HCT116 (cell line): ENCODE results near the gene NDUFS6. TPM values are rescaled to one million over a fixed set of nuclear protein-coding genes. Genes with fewer than 3 reads are reported as not detected.

Source experiments
- ATAC-seq: fragments of 200-7000 bp; cut with Tn5 transposase; 2 replicates; pipeline ENCODE4 v1.9.1; 2020; ENCODE audit warnings: mild to moderate bottlenecking, moderate library complexity
- BruUV-seq: library from RNA; stranded (reverse); fragments of 400-500 nt; replicated peaks from 2 replicates; lab custom pipeline; 2021; lab: Mats Ljungman, UMichigan
- CTCF ChIA-PET: fragments of 300-600 bp; sonication (Branson Sonifier 250); formaldehyde crosslinking; loops from one replicate; lab custom pipeline; 2021; ENCODE audit warnings: antibody characterized with exemption; lab: Charles Lee
- POLR2A ChIA-PET: fragments of 300-600, 350-600 bp; sonication (Branson Sonifier 250); formaldehyde crosslinking; loops from one replicate; lab custom pipeline; 2021; ENCODE audit warnings: antibody characterized with exemption; lab: Charles Lee
- RAD21 ChIA-PET, 2 experiments: fragments of 300-600 bp; sonication (Branson Sonifier 250); formaldehyde crosslinking; loops; one replicate each; lab custom pipeline; 2023; ENCODE audit warnings: low total read pairs in 2 of 2; ENCODE audit not compliant: uncharacterized antibody in 2 of 2, unreplicated experiment in 2 of 2, low non-redundant PET in 1 of 2; lab: Charles Lee
- DNase-seq: peaks from one replicate; pipeline ENCODE4 v3.0.0-alpha.2; 2010; ENCODE audit warnings: low read depth, low spot score
- H2AFZ ChIP-seq: fragments of 200-600 bp; shearing (Covaris generic), sonication (generic); 2 replicates; pipeline ENCODE4 v1.6.1; 2017; ENCODE audit warnings: low read depth, mixed run types, mixed read lengths, antibody characterized with exemption, low read length; ENCODE audit not compliant: poor library complexity, severe bottlenecking
- H3K27ac ChIP-seq: 2 replicates; pipeline ENCODE4 v1.5.1; 2012; ENCODE audit warnings: low read depth, low read length
- H3K27me3 ChIP-seq: fragments of 200-600 bp; sonication (generic); 2 replicates; pipeline ENCODE4 v1.6.1; 2016; ENCODE audit warnings: mixed run types, low read length, mixed read lengths; ENCODE audit not compliant: insufficient read depth
- H3K36me3 ChIP-seq, 2 experiments: fragments of 200-500 bp in 1 of 2; fragments of 200-600 bp in 1 of 2; sonication (Bioruptor generic) in 1 of 2; sonication (generic) in 1 of 2; 2 replicates each; pipeline versions ENCODE4 v1.5.1 to v1.6.1; 2014 to 2016; ENCODE audit warnings: low read length in 2 of 2, inconsistent platforms in 1 of 2, mixed read lengths in 1 of 2, mixed run types in 1 of 2; ENCODE audit not compliant: insufficient read depth in 2 of 2, control insufficient read depth in 1 of 2
- H3K4me1 ChIP-seq, 2 experiments: fragments of 200-600 bp in 1 of 2; sonication (generic) in 1 of 2; 2 replicates each; pipeline versions ENCODE4 v1.5.1 to v1.6.1; 2012 to 2017; ENCODE audit warnings: low read length in 2 of 2, inconsistent platforms in 1 of 2, mild to moderate bottlenecking in 1 of 2, mixed read lengths in 1 of 2, mixed run types in 1 of 2, moderate library complexity in 1 of 2; ENCODE audit not compliant: insufficient read depth in 2 of 2, control insufficient read depth in 1 of 2
- H3K4me2 ChIP-seq: fragments of 200-600 bp; sonication (generic); 2 replicates; pipeline ENCODE4 v1.6.1; 2017; ENCODE audit warnings: mixed run types, low read length, mixed read lengths
- H3K4me3 ChIP-seq, 2 experiments: fragments of 200-600 bp in 1 of 2; sonication (generic) in 1 of 2; replicated peaks in 1 of 2; 2 replicates each; pipeline ENCODE4 v1.5.1; 2011 to 2016; ENCODE audit warnings: low read length in 2 of 2, control low read depth in 1 of 2, low read depth in 1 of 2, mild to moderate bottlenecking in 1 of 2, mixed read lengths in 1 of 2, mixed run types in 1 of 2
- H3K79me2 ChIP-seq: fragments of 200-600 bp; sonication (generic); 2 replicates; pipeline ENCODE4 v1.6.1; 2017; ENCODE audit warnings: mild to moderate bottlenecking, mixed run types, low read length, moderate library complexity, mixed read lengths; ENCODE audit not compliant: insufficient read depth
- H3K9ac ChIP-seq: fragments of 200-600 bp; sonication (generic); 2 replicates; pipeline ENCODE4 v1.6.1; 2016; ENCODE audit warnings: low read length, mixed read lengths
- H3K9me2 ChIP-seq: fragments of 200-600 bp; sonication (generic), shearing (Covaris generic); 2 replicates; pipeline ENCODE4 v1.6.1; 2017; ENCODE audit warnings: mixed run types, mild to moderate bottlenecking, moderate library complexity; ENCODE audit not compliant: insufficient read depth
- H3K9me3 ChIP-seq, 2 experiments: fragments of 200-500 bp in 1 of 2; fragments of 200-600 bp in 1 of 2; sonication (Bioruptor generic) in 1 of 2; sonication (generic) in 1 of 2; 2 replicates each; pipeline ENCODE4 v1.6.1; 2014 to 2017; ENCODE audit warnings: low read length in 2 of 2, mixed read lengths in 2 of 2, inconsistent platforms in 1 of 2, low read depth in 1 of 2, mild to moderate bottlenecking in 1 of 2, mixed run types in 1 of 2, moderate library complexity in 1 of 2; ENCODE audit not compliant: control insufficient read depth in 1 of 2, insufficient read depth in 1 of 2
- H4K20me1 ChIP-seq: fragments of 200-600 bp; sonication (generic), shearing (Covaris generic); 2 replicates; pipeline ENCODE4 v1.6.1; 2017; ENCODE audit warnings: mixed run types, mild to moderate bottlenecking, moderate library complexity; ENCODE audit not compliant: insufficient read depth
- EGR1 ChIP-seq: IDR thresholded peaks from 2 replicates; pipeline ENCODE4 v1.6.1; 2012; ENCODE audit warnings: low read depth
- ELF1 ChIP-seq: IDR thresholded peaks from 2 replicates; pipeline ENCODE4 v1.6.1; 2012; ENCODE audit warnings: low read depth, borderline replicate concordance
- EZH2 ChIP-seq: fragments of 200-600 bp; sonication (generic); IDR thresholded peaks from 2 replicates; pipeline ENCODE4 v1.6.1; 2017; ENCODE audit warnings: antibody characterized with exemption, mixed run types
- EZH2phosphoT487 ChIP-seq: fragments of 200-600 bp; IDR thresholded peaks from 2 replicates; pipeline ENCODE4 v1.6.1; 2018; ENCODE audit warnings: antibody characterized with exemption, borderline replicate concordance
- JUND ChIP-seq: IDR thresholded peaks from 2 replicates; pipeline ENCODE4 v1.6.1; 2012
- MAX ChIP-seq: IDR thresholded peaks from 2 replicates; pipeline ENCODE4 v1.6.1; 2012
- REST ChIP-seq: IDR thresholded peaks from 2 replicates; pipeline ENCODE4 v1.6.1; 2012; ENCODE audit warnings: low read depth
- SP1 ChIP-seq: IDR thresholded peaks from 2 replicates; pipeline ENCODE4 v1.6.1; 2012; ENCODE audit warnings: low read depth
- intact Hi-C: fragments of 100-400 bp; cut with micrococcal nuclease; formaldehyde crosslinking; loops from 2 replicates; pipeline ENCODE4 v1.10.0; 2022
- total RNA-seq: library from RNA; stranded (reverse); gene quantifications from one replicate; pipeline ENCODE4 v1.2.1, GENCODE V29; 2021; ENCODE audit not compliant: unreplicated experiment

NDUFS6 gene
- total RNA-seq, 1 experiment from 2014 or later: 43.8 TPM

GRCh38 chr5:1833264-1834021 is 32.2 kb downstream of the NDUFS6 start:
- Histone ChIP-seq H2AFZ (no peak overlapping the region), H3K36me3 (no peaks in the 10 kb centered on the region; a peak in 1 of 4 replicates), H3K9me2 (no peaks in the 10 kb centered on the region), H3K4me2 (no peak overlapping the region), H3K9ac (no peak overlapping the region), H3K27ac (no peak overlapping the region), H3K4me1 (no peaks in the 10 kb centered on the region), H3K9me3 (no peaks in the 10 kb centered on the region), H3K4me3 (no peak overlapping the region), H3K27me3 (no peaks in the 10 kb centered on the region), H4K20me1 (no peaks in the 10 kb centered on the region), H3K79me2 (no peaks in the 10 kb centered on the region)
- RAD21 ChIA-PET: no interaction called here
- intact Hi-C loops: no loop called here
- TF ChIP-seq REST (no peak), EZH2phosphoT487 (no peak), EGR1 (no peak), ELF1 (no peak), MAX (no peak), JUND (no peak), EZH2 (no peak), SP1 (no peak)
- BruUV-seq: no TSS peak
- ATAC-seq: no peak
- POLR2A ChIA-PET: no interaction called here
- no peak for DNase-seq
- CTCF ChIA-PET: no interaction called here
